IPS-18a (cell line): ENCODE results near the gene TEX26.

Experiments
- H3K27ac ChIP-seq: one replicate; pipeline ENCODE4 v1.5.1; 2013; ENCODE audit warnings: low read length
- H3K27me3 ChIP-seq: one replicate; pipeline ENCODE4 v1.6.1; 2013; ENCODE audit warnings: mild to moderate bottlenecking, low read length; ENCODE audit not compliant: control insufficient read depth, insufficient read depth
- H3K36me3 ChIP-seq: one replicate; pipeline ENCODE4 v1.6.1; 2013; ENCODE audit warnings: low read depth, low read length; ENCODE audit not compliant: control insufficient read depth
- H3K4me1 ChIP-seq: one replicate; pipeline ENCODE4 v1.6.1; 2013; ENCODE audit warnings: low read depth, low read length; ENCODE audit not compliant: control insufficient read depth
- H3K4me3 ChIP-seq: one replicate; pipeline ENCODE4 v1.5.1; 2013; ENCODE audit warnings: low read length
- H3K9ac ChIP-seq: one replicate; pipeline ENCODE4 v1.6.1; 2013; ENCODE audit warnings: mild to moderate bottlenecking, low read length, moderate library complexity
- H3K9me3 ChIP-seq: one replicate; pipeline ENCODE4 v1.6.1; 2013; ENCODE audit warnings: low read depth, low read length; ENCODE audit not compliant: control insufficient read depth

Gene TEX26

GRCh38 chr13:30959678-30960077, 27.2 kb downstream of the TEX26 start:
- Histone ChIP-seq H3K4me3 (no peak overlapping the region), H3K9me3 (peaks cover 9% of the 10 kb centered on the region), H3K4me1 (no peaks in the 10 kb centered on the region), H3K27ac (no peak overlapping the region), H3K9ac (no peak overlapping the region), H3K27me3 (no peaks in the 10 kb centered on the region), H3K36me3 (no peaks in the 10 kb centered on the region)

- peaks cover 15% of the 10 kb centered on the region for H3K9me3 ChIP-seq
- no peak overlapping the region for H3K4me3 ChIP-seq
- H3K27me3 ChIP-seq, result no peaks in the 10 kb centered on the region
- H3K27ac ChIP-seq, result no peak overlapping the region
- H3K9ac ChIP-seq, result no peak overlapping the region
- no peaks in the 10 kb centered on the region for H3K36me3 ChIP-seq
- H3K4me1 ChIP-seq, result no peaks in the 10 kb centered on the region
Measured at GRCh38 chr13:30963791-30964190, 31.3 kb downstream of the TEX26 start.

DNA sequence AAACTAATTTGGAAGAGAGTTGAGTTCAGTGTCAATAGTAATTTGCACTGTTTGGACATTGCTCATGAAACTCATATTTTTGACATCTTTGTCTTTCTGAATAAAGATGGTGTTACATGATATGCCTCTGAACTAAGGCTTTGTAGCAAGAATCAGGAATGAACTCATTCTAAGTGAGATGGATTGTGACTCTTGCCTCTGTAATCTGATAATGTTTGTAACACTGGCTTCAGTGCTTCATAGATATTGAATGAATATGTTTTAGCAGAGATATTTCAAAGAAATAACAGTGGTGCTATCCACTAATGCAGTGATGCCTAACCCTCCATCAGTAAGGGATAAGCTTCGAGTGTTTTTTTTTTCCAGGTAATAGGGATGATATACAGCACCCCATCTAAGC, 32.9 kb downstream of the TEX26 start:
- H3K36me3 ChIP-seq, result no peaks in the 10 kb centered on the region
- H3K27me3 ChIP-seq, result no peaks in the 10 kb centered on the region
- no peak overlapping the region for H3K4me3 ChIP-seq
- no peak overlapping the region for H3K27ac ChIP-seq
- H3K9me3 ChIP-seq, result peaks cover 6% of the 10 kb centered on the region
- no peaks in the 10 kb centered on the region for H3K4me1 ChIP-seq
- no peak overlapping the region for H3K9ac ChIP-seq

- no peak overlapping the region for H3K27ac ChIP-seq
- no peaks in the 10 kb centered on the region for H3K36me3 ChIP-seq
- H3K9ac ChIP-seq, result no peak overlapping the region
- no peak overlapping the region for H3K4me3 ChIP-seq
- no peaks in the 10 kb centered on the region for H3K27me3 ChIP-seq
- peaks cover 6% of the 10 kb centered on the region for H3K9me3 ChIP-seq
- no peaks in the 10 kb centered on the region for H3K4me1 ChIP-seq
Measured at GRCh38 chr13:30966101-30966500, 33.6 kb downstream of the TEX26 start.

DNA sequence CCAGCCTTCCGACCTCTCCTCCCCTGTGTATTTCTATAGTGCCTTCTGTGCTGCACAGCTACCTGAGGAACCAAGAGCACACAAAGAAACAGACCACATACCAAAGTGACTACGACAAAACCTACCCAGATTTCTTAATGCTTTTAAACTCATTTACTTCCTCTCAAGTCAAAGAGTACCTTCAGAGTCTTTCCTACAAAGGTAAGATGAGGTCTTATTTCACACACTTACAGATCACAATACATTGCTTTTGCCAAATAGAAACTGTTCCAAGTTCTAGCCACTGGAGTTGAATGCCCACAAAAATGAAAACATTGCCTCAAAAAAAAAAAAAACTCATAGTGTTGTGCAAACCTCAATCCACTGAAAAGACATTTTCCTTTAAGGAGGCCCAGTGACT, 36.4 kb downstream of the TEX26 start:
- Histone ChIP-seq H3K27ac (no peak overlapping the region), H3K4me1 (no peaks in the 10 kb centered on the region), H3K27me3 (no peaks in the 10 kb centered on the region), H3K9me3 (peaks cover 6% of the 10 kb centered on the region), H3K4me3 (no peak overlapping the region), H3K36me3 (no peaks in the 10 kb centered on the region), H3K9ac (no peak overlapping the region)

- Histone ChIP-seq H3K27ac (no peak overlapping the region), H3K4me1 (no peaks in the 10 kb centered on the region), H3K27me3 (no peaks in the 10 kb centered on the region), H3K36me3 (no peaks in the 10 kb centered on the region), H3K4me3 (no peak overlapping the region), H3K9me3 (peaks cover 6% of the 10 kb centered on the region), H3K9ac (no peak overlapping the region)
Measured at GRCh38 chr13:30971575-30971974, 39.1 kb downstream of the TEX26 start.

DNA sequence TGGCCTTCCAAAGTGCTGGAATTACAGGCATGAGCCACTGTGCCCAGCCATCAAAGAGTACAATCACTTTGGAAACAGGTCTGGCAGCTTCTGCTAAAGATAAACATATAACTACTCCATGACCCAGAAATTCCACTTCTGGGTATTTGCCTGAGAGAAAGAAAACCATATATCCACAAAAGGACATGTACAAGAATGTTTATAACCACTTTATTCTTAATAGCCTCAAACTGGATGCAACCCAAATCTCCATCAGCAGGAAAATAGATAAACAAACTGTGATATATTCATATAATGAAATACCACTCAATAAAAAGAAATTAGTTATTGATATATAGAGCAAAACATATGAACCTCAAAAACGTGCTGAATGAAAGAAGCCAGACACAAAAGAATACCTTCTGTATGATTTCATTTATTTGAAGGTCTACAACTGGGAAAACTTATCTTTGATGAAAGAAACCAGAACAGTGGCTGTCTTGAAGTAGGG, 40.5 kb downstream of the TEX26 start:
- H3K4me1 ChIP-seq, result no peaks in the 10 kb centered on the region
- no peak overlapping the region for H3K4me3 ChIP-seq
- H3K36me3 ChIP-seq, result no peaks in the 10 kb centered on the region
- no peaks in the 10 kb centered on the region for H3K9me3 ChIP-seq
- no peak overlapping the region for H3K9ac ChIP-seq
- no peak overlapping the region for H3K27ac ChIP-seq
- no peaks in the 10 kb centered on the region for H3K27me3 ChIP-seq

DNA sequence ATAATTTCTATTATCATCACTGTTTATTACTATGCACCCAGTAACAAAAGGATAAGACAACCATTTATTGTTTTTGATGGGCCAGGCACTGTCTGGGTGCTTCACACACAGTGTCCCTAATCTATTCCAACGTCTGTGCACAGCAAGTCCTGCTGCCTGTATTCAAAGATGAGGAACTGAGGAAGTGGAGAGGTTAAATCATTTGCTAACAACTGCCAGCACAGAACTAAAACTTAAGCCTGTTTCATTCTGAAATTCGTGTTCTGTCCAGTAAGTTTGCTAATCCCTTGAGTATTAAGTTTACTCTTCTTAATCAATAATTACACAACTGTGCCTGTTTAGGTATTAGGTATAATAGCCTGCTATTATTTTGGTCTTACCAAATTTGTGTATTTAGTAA, 41.9 kb downstream of the TEX26 start:
- Histone ChIP-seq H3K27ac (no peak overlapping the region), H3K36me3 (no peaks in the 10 kb centered on the region), H3K4me1 (no peaks in the 10 kb centered on the region), H3K9me3 (no peaks in the 10 kb centered on the region), H3K27me3 (no peaks in the 10 kb centered on the region), H3K4me3 (no peak overlapping the region), H3K9ac (no peak overlapping the region)

GRCh38 chr13:30976025-30976424, 43.6 kb downstream of the TEX26 start:
- Histone ChIP-seq H3K27me3 (no peaks in the 10 kb centered on the region), H3K9ac (no peak overlapping the region), H3K9me3 (no peaks in the 10 kb centered on the region), H3K36me3 (no peaks in the 10 kb centered on the region), H3K4me1 (no peaks in the 10 kb centered on the region), H3K27ac (no peak overlapping the region), H3K4me3 (no peak overlapping the region)

DNA sequence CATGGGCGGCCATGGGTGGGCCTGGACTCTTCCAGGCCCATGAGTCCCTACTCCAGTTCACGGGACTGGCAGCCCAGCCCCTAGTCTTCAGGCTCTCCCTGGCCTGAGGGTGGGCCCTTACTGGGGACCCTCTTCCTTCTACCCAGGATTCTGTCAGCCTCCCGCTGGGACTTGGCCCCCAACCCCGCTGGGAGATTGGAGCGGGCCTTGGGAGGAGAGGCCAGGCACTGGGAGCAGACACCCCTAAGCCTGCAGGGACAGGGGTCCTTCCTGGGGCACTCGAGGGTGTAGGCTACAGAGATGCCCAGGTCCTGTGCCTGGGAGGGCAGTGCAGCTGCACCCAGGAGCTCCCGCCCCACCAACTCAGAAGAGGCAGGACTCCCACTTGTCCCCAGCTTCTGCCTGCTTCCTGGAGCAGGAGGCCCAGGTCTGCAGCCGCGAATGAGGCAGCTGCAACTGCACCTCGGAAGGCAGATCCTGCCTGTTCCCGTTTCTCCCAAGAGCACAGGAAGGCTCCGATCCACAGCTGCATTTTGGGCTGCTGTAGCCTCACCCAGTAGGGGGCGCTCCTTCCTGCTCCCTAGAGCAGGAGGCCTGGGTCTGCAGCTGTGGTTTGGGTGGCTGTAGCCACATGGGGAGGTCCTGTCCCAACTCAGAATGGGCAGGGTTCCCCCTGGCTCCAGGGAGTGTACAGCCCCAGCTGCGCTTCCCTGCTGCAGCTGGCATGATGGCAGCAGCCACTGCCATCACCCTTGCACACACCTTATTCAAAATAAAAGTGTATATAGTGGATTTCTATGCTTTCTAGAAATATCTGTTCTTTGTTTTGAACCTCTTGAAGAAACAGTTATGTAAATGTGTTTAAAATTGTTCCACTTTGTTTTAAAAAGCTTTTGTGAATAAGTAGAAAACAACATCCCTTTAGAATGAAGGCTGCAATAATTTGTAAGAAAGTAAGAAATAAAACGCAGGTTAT, 46.8 kb downstream of the TEX26 start:
- Histone ChIP-seq H3K4me3 (no peak overlapping the region), H3K9ac (no peak overlapping the region), H3K36me3 (no peaks in the 10 kb centered on the region), H3K9me3 (no peaks in the 10 kb centered on the region), H3K27ac (no peak overlapping the region), H3K27me3 (no peaks in the 10 kb centered on the region), H3K4me1 (peaks cover 8% of the 10 kb centered on the region)

- Histone ChIP-seq H3K9me3 (no peaks in the 10 kb centered on the region), H3K36me3 (no peaks in the 10 kb centered on the region), H3K27me3 (no peaks in the 10 kb centered on the region), H3K4me1 (peaks cover 9% of the 10 kb centered on the region), H3K9ac (no peak overlapping the region), H3K4me3 (no peak overlapping the region), H3K27ac (no peak overlapping the region)
Measured at GRCh38 chr13:30982506-30982905, 50.0 kb downstream of the TEX26 start.

DNA sequence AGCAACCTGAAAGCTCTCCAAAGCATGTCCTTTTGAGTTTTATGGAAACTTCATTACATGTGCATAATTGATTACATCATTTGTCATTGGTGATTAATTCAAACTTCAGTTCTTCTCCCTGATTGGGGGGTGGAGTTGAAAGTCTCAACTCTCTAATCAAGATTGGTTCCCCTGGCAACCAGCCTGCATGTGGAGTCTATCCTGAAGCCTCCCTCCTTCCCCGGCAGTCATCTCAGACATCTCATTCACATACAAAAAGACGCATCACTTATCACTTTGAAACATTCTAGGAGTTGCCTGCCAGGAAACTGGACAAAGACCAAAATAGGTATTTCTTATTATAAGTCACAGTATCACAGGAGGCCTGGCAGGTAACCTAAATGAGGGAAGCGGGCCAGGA, 50.5 kb downstream of the TEX26 start:
- no peak overlapping the region for H3K27ac ChIP-seq
- H3K4me1 ChIP-seq, result peaks cover 13% of the 10 kb centered on the region
- H3K36me3 ChIP-seq, result no peaks in the 10 kb centered on the region
- no peak overlapping the region for H3K9ac ChIP-seq
- no peak overlapping the region for H3K4me3 ChIP-seq
- no peaks in the 10 kb centered on the region for H3K9me3 ChIP-seq
- no peaks in the 10 kb centered on the region for H3K27me3 ChIP-seq
